ENCODE data around the gene ADARB2. TPM values are rescaled to one million over a fixed set of nuclear protein-coding genes. Genes with fewer than 3 reads are reported as not detected.

Gene ADARB2
- total and polyA plus RNA-seq, 7 donors: 0.05 to 0.39 (median 0.15) TPM; not detected in 2

DNA sequence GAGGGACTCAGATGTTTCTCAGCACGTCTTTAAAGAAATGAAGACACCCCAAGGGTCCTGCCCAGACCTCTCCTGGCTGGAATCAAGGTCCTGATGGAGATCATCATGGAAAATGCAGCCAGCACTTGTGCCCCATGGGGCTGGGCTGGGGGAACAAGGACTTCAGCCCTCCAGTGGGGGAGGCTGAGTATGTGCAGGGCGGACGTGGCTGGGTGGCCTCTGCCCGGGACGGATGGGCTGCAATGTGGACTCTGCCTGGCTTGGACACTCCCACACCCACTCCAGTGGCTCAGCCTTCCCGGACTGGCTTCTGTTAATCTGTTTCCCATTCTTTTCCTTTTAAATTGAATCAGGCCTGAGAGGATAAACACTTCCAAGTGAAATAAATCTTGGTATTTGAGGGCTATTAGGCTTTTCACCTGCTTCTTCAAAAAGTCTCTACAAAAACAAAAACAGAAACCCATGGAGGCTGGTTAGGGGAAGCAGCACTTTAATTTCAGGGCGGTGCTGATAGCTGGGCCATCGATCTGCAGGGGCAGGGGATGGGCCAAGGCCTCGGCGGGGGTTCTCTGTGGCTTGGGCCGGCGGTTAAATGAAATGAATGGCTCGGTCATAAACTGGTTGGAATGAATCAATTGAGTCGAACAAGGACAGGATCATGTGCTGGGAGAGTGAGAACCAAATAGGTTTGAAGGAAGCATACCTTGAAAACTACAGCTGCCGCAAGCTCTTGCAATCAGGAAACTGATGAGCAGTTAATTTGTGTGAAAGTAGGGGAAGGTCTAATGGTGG is 51.4 kb downstream of the ADARB2 start:
- WGBS, 3 donors: 37 to 38% (median 38%) methylated on average over 15 of the region's 15 CpGs
- intact Hi-C loops (cut with DNase I): no loop called here
- TF ChIP-seq, protein P1, sequence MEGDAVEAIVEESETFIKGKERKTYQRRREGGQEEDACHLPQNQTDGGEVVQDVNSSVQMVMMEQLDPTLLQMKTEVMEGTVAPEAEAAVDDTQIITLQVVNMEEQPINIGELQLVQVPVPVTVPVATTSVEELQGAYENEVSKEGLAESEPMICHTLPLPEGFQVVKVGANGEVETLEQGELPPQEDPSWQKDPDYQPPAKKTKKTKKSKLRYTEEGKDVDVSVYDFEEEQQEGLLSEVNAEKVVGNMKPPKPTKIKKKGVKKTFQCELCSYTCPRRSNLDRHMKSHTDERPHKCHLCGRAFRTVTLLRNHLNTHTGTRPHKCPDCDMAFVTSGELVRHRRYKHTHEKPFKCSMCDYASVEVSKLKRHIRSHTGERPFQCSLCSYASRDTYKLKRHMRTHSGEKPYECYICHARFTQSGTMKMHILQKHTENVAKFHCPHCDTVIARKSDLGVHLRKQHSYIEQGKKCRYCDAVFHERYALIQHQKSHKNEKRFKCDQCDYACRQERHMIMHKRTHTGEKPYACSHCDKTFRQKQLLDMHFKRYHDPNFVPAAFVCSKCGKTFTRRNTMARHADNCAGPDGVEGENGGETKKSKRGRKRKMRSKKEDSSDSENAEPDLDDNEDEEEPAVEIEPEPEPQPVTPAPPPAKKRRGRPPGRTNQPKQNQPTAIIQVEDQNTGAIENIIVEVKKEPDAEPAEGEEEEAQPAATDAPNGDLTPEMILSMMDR (IDR thresholded peaks at IDR 0.05): no peak
- no peak for ATAC-seq
- Histone ChIP-seq H3K36me3 (ENCODE audit: insufficient read depth in 1 of 2, low read depth in 1 of 2) (no peaks in the 10 kb centered on the region), H3K27me3 (ENCODE audit: insufficient read depth in 3 of 3, low read length in 2 of 3) (peaks cover 0 to 4% (median 0%) of the 10 kb centered on the region in 3 donors), H3K4me1 (no peaks in the 10 kb centered on the region), H3K9me3 (no peaks in the 10 kb centered on the region), H3K27ac (no peak overlapping the region), H3K4me3 (no peak overlapping the region)
- DNase-seq: no peak

DNA sequence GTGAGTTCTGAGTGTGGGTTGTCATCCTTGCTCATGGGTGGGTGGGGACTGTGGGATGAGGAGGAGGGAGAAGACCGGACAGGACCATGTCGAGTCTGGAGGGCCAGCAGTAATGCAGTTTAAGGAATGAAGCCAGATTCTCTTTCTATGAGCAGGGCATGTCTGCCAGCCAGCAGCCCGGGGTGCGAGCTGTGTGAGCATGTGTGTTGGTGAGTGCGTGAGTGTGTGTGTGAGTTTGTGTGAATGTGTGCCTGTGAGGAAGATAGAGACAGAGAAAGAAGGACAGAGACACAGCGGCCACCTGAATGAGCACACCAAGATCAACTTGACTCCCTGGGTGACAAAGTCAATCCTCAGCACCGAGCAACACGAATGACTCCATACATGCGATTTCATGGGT is 52.3 kb downstream of the ADARB2 start:
- H3K27ac ChIP-seq: no peak overlapping the region
- no peak overlapping the region for H3K4me3 ChIP-seq
- no peaks in the 10 kb centered on the region for H3K9me3 ChIP-seq
- TF ChIP-seq, protein P1 (IDR thresholded peaks at IDR 0.05): no peak
- intact Hi-C loops (cut with DNase I): no loop called here
- H3K27me3 ChIP-seq (ENCODE audit: insufficient read depth in 3 of 3, low read length in 2 of 3): peaks cover 0 to 4% (median 0%) of the 10 kb centered on the region in 3 donors
- H3K36me3 ChIP-seq (ENCODE audit: insufficient read depth in 1 of 2, low read depth in 1 of 2): no peaks in the 10 kb centered on the region
- DNase-seq (no peak), ATAC-seq (no peak)
- no peaks in the 10 kb centered on the region for H3K4me1 ChIP-seq
- WGBS, 3 donors: 86 to 88% (median 87%) methylated on average over 9 of the region's 9 CpGs

DNA sequence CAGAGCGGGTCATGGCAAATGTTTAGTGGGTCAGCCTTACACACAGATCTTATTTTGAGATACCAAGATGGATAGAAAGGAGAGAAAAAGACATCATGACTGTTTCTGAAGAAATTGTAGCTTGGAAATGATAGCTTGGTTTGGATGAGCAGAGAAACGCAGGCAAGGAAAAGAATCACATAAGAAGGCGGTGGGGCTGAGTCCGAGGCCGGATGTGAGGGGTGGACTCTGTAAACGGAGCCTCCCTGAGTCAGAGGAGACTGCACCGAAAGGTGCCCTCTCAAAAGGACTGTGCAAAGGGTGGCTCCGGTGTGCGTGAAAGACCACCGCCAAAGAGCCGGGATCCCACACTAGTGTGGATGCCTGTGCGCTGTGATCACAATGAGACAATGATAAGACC is 53.7 kb downstream of the ADARB2 start:
- no peak overlapping the region for H3K4me3 ChIP-seq
- no peaks in the 10 kb centered on the region for H3K36me3 ChIP-seq (ENCODE audit: insufficient read depth in 1 of 2, low read depth in 1 of 2)
- no peak overlapping the region for H3K27ac ChIP-seq
- no peak for ATAC-seq
- WGBS, 3 donors: 88 to 96% (median 91%) methylated on average over 12 of the region's 12 CpGs
- no peaks in the 10 kb centered on the region for H3K4me1 ChIP-seq
- H3K27me3 ChIP-seq (ENCODE audit: insufficient read depth in 3 of 3, low read length in 2 of 3): peaks cover 0 to 4% (median 0%) of the 10 kb centered on the region in 3 donors
- DNase-seq: no peak
- H3K9me3 ChIP-seq: no peaks in the 10 kb centered on the region
- intact Hi-C loops (cut with DNase I): no loop called here
- TF ChIP-seq, protein P1 (IDR thresholded peaks at IDR 0.05): no peak

DNA sequence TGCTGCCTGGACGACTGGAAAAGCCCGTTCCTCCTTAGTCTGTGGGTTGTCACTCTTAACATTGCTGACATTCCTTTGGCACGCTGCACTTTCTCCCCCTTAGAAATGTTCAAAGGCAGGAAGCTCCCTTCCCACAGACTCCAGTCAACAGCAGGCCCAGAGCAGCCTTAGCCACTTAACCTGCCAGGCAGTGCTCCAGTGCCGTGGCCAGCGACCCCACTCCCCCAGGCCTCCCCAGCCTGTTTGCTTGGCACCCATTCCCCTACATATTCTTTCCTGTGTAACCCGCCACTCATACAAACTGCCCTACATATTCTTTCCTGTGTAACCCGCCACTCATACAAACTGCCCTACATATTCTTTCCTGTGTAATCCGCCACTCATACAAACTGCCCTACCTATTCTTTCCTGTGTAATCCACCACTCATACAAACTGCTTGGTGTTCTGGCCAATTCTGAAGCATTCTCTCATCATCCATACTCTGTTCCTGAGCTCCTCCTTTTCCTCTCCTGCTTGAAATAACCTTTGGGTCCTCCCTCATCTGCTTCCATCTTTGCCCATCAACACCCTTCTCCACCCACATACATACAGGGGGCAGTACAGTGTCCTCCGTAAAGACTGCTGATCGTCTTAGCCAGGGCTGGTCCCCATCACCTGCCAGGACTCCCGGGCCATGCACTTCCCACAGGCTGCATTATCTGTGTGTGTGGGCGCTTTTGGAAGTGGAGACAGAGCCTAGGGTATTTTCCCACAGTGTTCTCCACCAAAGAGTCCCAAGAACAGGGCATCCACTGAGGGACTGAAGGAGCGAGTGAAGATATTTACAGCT is 57.3 kb downstream of the ADARB2 start:
- 55 to 58% (median 57%) methylated on average over 13 of the region's 13 CpGs for WGBS, 3 donors
- H3K27me3 ChIP-seq (ENCODE audit: insufficient read depth in 3 of 3, low read length in 2 of 3): peaks cover 0 to 3% (median 0%) of the 10 kb centered on the region in 3 donors
- H3K4me1 ChIP-seq: no peaks in the 10 kb centered on the region

More for the DNA sequence above, 57.3 kb downstream of the ADARB2 start:
- no peaks in the 10 kb centered on the region for H3K36me3 ChIP-seq (ENCODE audit: insufficient read depth in 1 of 2, low read depth in 1 of 2)
- TF ChIP-seq, protein P1 (IDR thresholded peaks at IDR 0.05): no peak
- no peaks in the 10 kb centered on the region for H3K9me3 ChIP-seq
- H3K4me3 ChIP-seq: no peak overlapping the region
- intact Hi-C loops (cut with DNase I): no loop called here
- H3K27ac ChIP-seq: no peak overlapping the region
- ATAC-seq (no peak), DNase-seq (no peak)
